Thyroid gland (tissue), 4 donors: Measurements from ENCODE around the gene ARMH1.

ENCODE experiments used
- CTCF ChIP-seq, 6 experiments: fragments of 200-600 bp in 3 of 6; fragments of 450-650 bp in 3 of 6; sonication (generic) in 3 of 6; IDR thresholded peaks; one replicate each; pipeline ENCODE4 v1.5.1; 2016 to 2019; ENCODE audit warnings: antibody characterized with exemption in 6 of 6, mild to moderate bottlenecking in 2 of 6, inconsistent platforms in 1 of 6, moderate library complexity in 1 of 6
- POLR2A ChIP-seq, 2 donors: fragments of 450-650 bp; IDR thresholded peaks; one replicate each; pipeline ENCODE4 v1.6.1; 2017; ENCODE audit warnings: antibody characterized with exemption in 2 of 2, mild to moderate bottlenecking in 2 of 2, moderate library complexity in 1 of 2

GRCh38 chr1:44695671-44696070 is 21.2 kb downstream of the ARMH1 start:
- TF ChIP-seq CTCF (IDR thresholded peaks at IDR 0.05) (no peak), POLR2A (IDR thresholded peaks at IDR 0.05) (no peak)
